ENCODE measurements around the gene GPR151.

- TF ChIP-seq GATA2 (IDR thresholded peaks at IDR 0.05; ENCODE audit: low read depth, low read length) (no peak), GATA3 (IDR thresholded peaks at IDR 0.05; ENCODE audit: low read depth, low read length) (no peak)
Observed at GRCh38 chr5:146507428-146507827, 8.6 kb downstream of the GPR151 start.
